GM23338 (cell line): ENCODE results near the gene PCP4. TPM values are rescaled to one million over a fixed set of nuclear protein-coding genes. Genes with fewer than 3 reads are reported as not detected.
"Not testable (repeated sequence)": the region's sequence is repeated elsewhere in the genome, so short reads cannot be mapped to it uniquely, and the experiment has no call there.

Experiments used
- ATAC-seq: fragments of 200-7000 bp; cut with Tn5 transposase; 3 replicates; pipeline ENCODE4 v1.9.1; 2020
- DNase-seq: peaks from one replicate; pipeline ENCODE4 v3.0.0-alpha.2; 2015; ENCODE audit warnings: low spot score
- H2AFZ ChIP-seq: fragments of 200-600 bp; sonication (generic); 2 replicates; pipeline ENCODE4 v1.8.0; 2016; ENCODE audit warnings: antibody characterized with exemption, mild to moderate bottlenecking, moderate library complexity
- H3F3A ChIP-seq: fragments of 200-600 bp; sonication (generic); replicated peaks from 2 replicates; pipeline ENCODE4 v1.8.0; 2017; ENCODE audit warnings: antibody characterized with exemption, mixed run types, low read depth
- H3K27ac ChIP-seq: fragments of 200-600 bp; sonication (generic); 2 replicates; pipeline ENCODE4 v1.6.1; 2016; ENCODE audit warnings: low read depth
- H3K27me3 ChIP-seq: fragments of 200-600 bp; sonication (generic); 2 replicates; pipeline ENCODE4 v1.8.0; 2016; ENCODE audit warnings: mild to moderate bottlenecking, mixed run types, moderate library complexity; ENCODE audit not compliant: insufficient read depth
- H3K36me3 ChIP-seq: fragments of 200-600 bp; sonication (generic); 2 replicates; pipeline ENCODE4 v1.8.0; 2016; ENCODE audit warnings: mild to moderate bottlenecking; ENCODE audit not compliant: insufficient read depth
- H3K4me1 ChIP-seq: fragments of 200-600 bp; sonication (generic); 2 replicates; pipeline ENCODE4 v1.8.0; 2016; ENCODE audit warnings: mild to moderate bottlenecking, moderate library complexity; ENCODE audit not compliant: insufficient read depth
- H3K4me2 ChIP-seq: fragments of 200-600 bp; sonication (generic); 2 replicates; pipeline ENCODE4 v1.7.1; 2017; ENCODE audit warnings: mixed run types
- H3K4me3 ChIP-seq: fragments of 200-600 bp; sonication (generic); 2 replicates; pipeline ENCODE4 v1.6.1; 2016; ENCODE audit warnings: mixed run types
- H3K79me2 ChIP-seq: fragments of 200-600 bp; sonication (generic); replicated peaks from 2 replicates; pipeline ENCODE4 v1.8.0; 2017; ENCODE audit warnings: mild to moderate bottlenecking; ENCODE audit not compliant: insufficient read depth
- H3K9me2 ChIP-seq: fragments of 200-600 bp; sonication (generic); 2 replicates; pipeline ENCODE4 v1.8.0; 2017; ENCODE audit not compliant: insufficient read depth
- H4K20me1 ChIP-seq: fragments of 200-600 bp; sonication (generic); replicated peaks from 2 replicates; pipeline ENCODE4 v1.8.0; 2017; ENCODE audit warnings: mild to moderate bottlenecking; ENCODE audit not compliant: insufficient read depth
- H3K27ac Mint-ChIP-seq: 2 replicates; pipeline ENCODE4 v1.8.0; 2020; ENCODE audit warnings: inconsistent platforms, mild to moderate bottlenecking, moderate library complexity, mixed read lengths
- H3K27me3 Mint-ChIP-seq: 3 replicates; pipeline ENCODE4 v1.8.0; 2022; ENCODE audit warnings: low read depth, mild to moderate bottlenecking, moderate library complexity, mixed read lengths, inconsistent platforms; ENCODE audit not compliant: insufficient read depth, poor library complexity
- H3K36me3 Mint-ChIP-seq: 3 replicates; pipeline ENCODE4 v1.8.0; 2021; ENCODE audit warnings: low read depth, mild to moderate bottlenecking, inconsistent platforms, moderate library complexity, mixed read lengths
- H3K4me1 Mint-ChIP-seq: 3 replicates; pipeline ENCODE4 v1.8.0; 2020; ENCODE audit warnings: mild to moderate bottlenecking, inconsistent platforms, mixed read lengths
- H3K4me3 Mint-ChIP-seq: 3 replicates; pipeline ENCODE4 v1.8.0; 2021; ENCODE audit warnings: moderate library complexity, mild to moderate bottlenecking, inconsistent platforms, mixed read lengths
- H3K9me3 Mint-ChIP-seq: 3 replicates; pipeline ENCODE4 v1.8.0; 2020; ENCODE audit warnings: moderate library complexity, mild to moderate bottlenecking, inconsistent platforms, mixed read lengths
- CTCF ChIP-seq, 2 experiments: fragments of 200-600 bp in 1 of 2; sonication (generic) in 1 of 2; conservative IDR thresholded peaks; 2 replicates each; pipeline versions ENCODE4 v1.5.1 to v1.6.1; 2016 to 2017; ENCODE audit warnings: antibody characterized with exemption in 2 of 2, low read depth in 2 of 2, mild to moderate bottlenecking in 2 of 2, moderate library complexity in 1 of 2
- ETS1 ChIP-seq: IDR thresholded peaks from 2 replicates; pipeline ENCODE4 v1.6.1; 2016; ENCODE audit warnings: antibody characterized with exemption
- EZH2 ChIP-seq: fragments of 200-600 bp; sonication (generic); IDR thresholded peaks from one replicate; pipeline ENCODE4 v1.8.0; 2017; ENCODE audit warnings: antibody characterized with exemption, mild to moderate bottlenecking, low read depth; ENCODE audit not compliant: unreplicated experiment
- JUNB ChIP-seq: IDR thresholded peaks from one replicate; pipeline ENCODE4 v1.6.1; 2016; ENCODE audit warnings: antibody characterized with exemption; ENCODE audit not compliant: unreplicated experiment
- NANOG ChIP-seq: IDR thresholded peaks from 2 replicates; pipeline ENCODE4 v1.6.1; 2016; ENCODE audit warnings: antibody characterized with exemption, borderline replicate concordance
- POLR2AphosphoS5 ChIP-seq: IDR thresholded peaks from 2 replicates; pipeline ENCODE4 v1.6.1; 2016; ENCODE audit warnings: antibody characterized with exemption, low read depth
- REST ChIP-seq: IDR thresholded peaks from one replicate; pipeline ENCODE4 v1.6.1; 2018; ENCODE audit warnings: antibody characterized with exemption; ENCODE audit not compliant: unreplicated experiment
- STAT1 ChIP-seq: IDR thresholded peaks from one replicate; pipeline ENCODE4 v1.6.1; 2016; ENCODE audit warnings: antibody characterized with exemption; ENCODE audit not compliant: unreplicated experiment
- ZNF331 ChIP-seq: fragments of 250-450 bp; sonication (Bioruptor Pico); IDR thresholded peaks from 2 replicates; pipeline ENCODE4 v1.5.0; 2020; ENCODE audit warnings: low read depth, mild to moderate bottlenecking, moderate library complexity
- polyA plus RNA-seq: library from polyadenylated mRNA; unstranded; fragments of >200 nt; fragmentation: Nextera tagmentation; extraction: Ambion mirVana; gene quantifications from 2 replicates; pipeline ENCODE4 v1.2.1, GENCODE V29; 2016
- total RNA-seq: library from RNA; depleted of rRNA; stranded (reverse); fragments of >200 nt; shearing (Covaris generic); gene quantifications from 2 replicates; pipeline ENCODE4 v1.2.3, GENCODE V29; 2014

Gene PCP4
- total and polyA plus RNA-seq, 2 experiments from 2014 or later: 7.3 TPM; not detected in 1

GRCh38 chr21:39891111-39891510 lies 23.9 kb downstream of the PCP4 start (continued):
- TF ChIP-seq CTCF (conservative IDR thresholded peaks at IDR 0.05; ENCODE audit: low read depth in 2 of 2) (no peak), POLR2AphosphoS5 (no peak), EZH2 (no peak)

- H3K27me3 Mint-ChIP-seq, H3K4me1 ChIP-seq, H4K20me1 ChIP-seq, H3K4me2 ChIP-seq, H3K27ac ChIP-seq, H3K36me3 ChIP-seq, H3K9me3 Mint-ChIP-seq, H3K36me3 Mint-ChIP-seq, H2AFZ ChIP-seq, H3K79me2 ChIP-seq, H3F3A ChIP-seq, H3K27me3 ChIP-seq, ATAC-seq, H3K27ac Mint-ChIP-seq, DNase-seq, H3K9me2 ChIP-seq, H3K4me1 Mint-ChIP-seq, H3K4me3 ChIP-seq, H3K4me3 Mint-ChIP-seq: not testable (repeated sequence)
These were observed 24.6 kb downstream of the PCP4 start for GRCh38 chr21:39891863-39892262.

- Mint-ChIP-seq H3K4me3 (no peak overlapping the region), H3K27ac (no peak overlapping the region), H3K27me3 (no peaks in the 10 kb centered on the region), H3K36me3 (no peaks in the 10 kb centered on the region), H3K9me3 (no peaks in the 10 kb centered on the region), H3K4me1 (no peaks in the 10 kb centered on the region)
- Histone ChIP-seq H4K20me1 (no peaks in the 10 kb centered on the region), H3K4me3 (no peak overlapping the region), H3K4me1 (no peaks in the 10 kb centered on the region), H3K27me3 (no peaks in the 10 kb centered on the region), H3K4me2 (no peak overlapping the region), H3F3A (no peaks in the 10 kb centered on the region), H3K27ac (no peak overlapping the region), H2AFZ (no peak overlapping the region), H3K79me2 (no peaks in the 10 kb centered on the region), H3K9me2 (no peaks in the 10 kb centered on the region), H3K36me3 (no peaks in the 10 kb centered on the region)
- ATAC-seq (no peak), DNase-seq (peak; percentile 22)
- no peak for TF ChIP-seq ETS1
- TF ChIP-seq ZNF331 (CRISPR knock-in tag): no peak
- TF ChIP-seq POLR2AphosphoS5: no peak
- no peak for TF ChIP-seq NANOG
- TF ChIP-seq STAT1: no peak
- TF ChIP-seq REST: no peak
- no peak for TF ChIP-seq JUNB
- no peak for TF ChIP-seq EZH2
These were observed 33.3 kb downstream of the PCP4 start for GRCh38 chr21:39900491-39900890.
